GM18505 (cell line): ENCODE data around the gene FMN2.
"Not testable (repeated sequence)": the region's sequence is repeated elsewhere in the genome, so short reads cannot be mapped to it uniquely, and the experiment has no call there.

Experiments used
- ATAC-seq: cut with Tn5 transposase; IDR thresholded peaks from one replicate; pipeline ENCODE4 v1.9.1; 2021; ENCODE audit not compliant: unreplicated experiment
- POLR2A ChIP-seq: IDR thresholded peaks from 4 replicates; pipeline ENCODE4 v1.6.1; 2011; ENCODE audit warnings: borderline replicate concordance; ENCODE audit not compliant: insufficient read depth, insufficient read length; ENCODE audit errors: extremely low read depth

Gene FMN2

DNA sequence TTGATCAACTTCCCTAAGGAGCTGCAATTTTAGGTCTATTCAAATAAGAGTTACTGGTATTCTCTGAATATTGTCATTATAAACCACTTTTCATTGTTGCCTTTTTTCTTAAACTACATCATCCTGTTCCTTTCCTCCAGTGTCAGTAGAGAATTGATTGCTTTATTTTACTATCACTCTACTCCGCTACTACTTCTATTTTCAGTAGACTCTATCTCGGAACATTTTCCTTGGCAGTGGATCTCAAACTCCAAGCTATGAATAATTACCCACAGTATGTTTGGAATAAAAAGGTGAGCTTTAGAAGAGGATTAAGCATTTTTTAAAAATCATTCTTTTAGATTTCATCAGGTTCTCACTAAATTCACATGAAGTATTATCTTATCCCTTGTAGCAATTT lies 295.4 kb downstream of the FMN2 start:
- no peak for TF ChIP-seq POLR2A
- no peak for ATAC-seq

DNA sequence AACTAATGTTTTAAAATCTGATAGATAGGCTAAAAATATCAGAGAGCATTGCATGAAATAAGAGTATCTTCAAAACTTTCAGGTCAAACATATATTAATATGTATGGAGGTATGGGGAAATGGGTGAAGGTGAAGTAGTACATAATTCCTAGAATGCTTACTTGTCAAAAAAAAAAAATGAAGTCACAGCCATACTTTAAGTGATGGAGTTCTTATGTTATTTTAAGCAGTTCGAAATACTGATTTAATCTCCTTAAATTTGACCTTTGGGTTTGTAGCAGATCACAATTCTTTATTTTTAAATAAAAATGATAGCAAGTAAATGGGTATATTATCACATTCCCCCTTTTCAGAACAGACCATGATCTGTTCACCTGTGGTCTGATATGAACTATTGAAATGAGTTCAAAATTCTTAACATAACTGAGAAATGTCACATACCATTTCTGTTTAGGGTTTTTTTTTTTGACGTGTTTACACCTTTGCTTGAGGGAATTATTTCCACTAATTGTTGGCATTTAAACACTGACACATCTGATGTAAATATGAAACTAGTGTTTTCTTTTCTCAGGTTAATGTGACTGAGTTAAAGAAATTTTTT lies 300.1 kb downstream of the FMN2 start:
- no peak for ATAC-seq
- TF ChIP-seq POLR2A: no peak

DNA sequence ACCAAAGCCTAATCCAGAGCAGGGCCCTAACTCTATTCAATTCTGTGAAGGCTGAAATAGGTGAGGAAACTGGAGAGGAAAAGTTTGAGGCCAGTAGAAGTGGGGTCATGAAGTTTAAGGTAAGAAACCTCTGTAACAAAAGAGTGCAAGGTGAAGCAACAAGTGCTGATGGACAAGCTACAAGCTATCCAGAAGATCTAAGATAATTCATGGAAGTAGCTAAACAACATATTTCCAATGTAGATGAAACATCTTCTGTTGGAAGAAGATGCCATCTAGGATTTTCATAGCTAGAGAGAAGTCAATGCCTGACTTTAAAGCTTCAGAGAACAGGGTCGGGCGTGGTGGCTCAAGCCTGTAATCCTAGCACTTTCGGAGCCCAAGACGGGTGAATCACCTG lies 302.7 kb downstream of the FMN2 start:
- no peak for ATAC-seq

DNA sequence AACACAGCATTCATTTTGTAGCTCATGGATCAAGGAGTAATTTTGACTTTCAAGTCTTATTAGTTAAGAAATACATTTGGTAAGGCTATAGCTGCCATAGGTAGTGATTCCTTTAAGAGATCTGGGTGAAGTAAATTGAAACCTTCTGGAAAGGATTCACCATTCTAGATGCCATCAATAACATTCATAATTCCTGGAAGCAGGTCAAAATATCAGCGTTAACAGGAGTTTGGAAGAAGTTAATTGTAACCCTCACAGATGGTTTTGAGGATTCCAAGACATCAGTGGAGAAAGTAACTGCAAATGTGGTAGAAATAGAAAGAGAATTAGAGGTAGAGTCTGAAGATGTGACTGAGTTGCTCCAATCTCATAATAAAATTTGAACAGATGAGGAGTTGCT lies 303.7 kb downstream of the FMN2 start:
- ATAC-seq: no peak
- TF ChIP-seq POLR2A: no peak

More for the DNA sequence above, 302.7 kb downstream of the FMN2 start:
- TF ChIP-seq POLR2A: no peak

DNA sequence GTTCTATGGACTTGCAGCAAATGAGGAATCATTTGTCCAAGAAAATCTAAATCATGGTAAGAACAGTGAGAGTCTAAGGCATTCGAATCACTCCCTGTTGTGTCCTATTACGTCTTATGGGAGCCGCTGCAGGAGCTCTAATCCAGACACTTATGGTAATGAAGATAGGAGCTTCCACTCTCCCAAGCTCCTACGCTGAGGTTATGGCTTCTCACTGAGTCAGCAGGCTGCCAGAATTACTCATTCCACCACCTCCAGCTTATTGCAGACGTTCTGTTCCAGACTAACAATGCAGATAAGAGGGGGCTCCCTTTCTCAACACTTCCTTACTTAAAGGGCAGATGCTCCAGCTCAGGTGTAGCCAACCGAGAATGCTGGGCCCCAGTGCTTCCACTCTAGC lies 307.7 kb downstream of the FMN2 start:
- ATAC-seq: no peak
- no peak for TF ChIP-seq POLR2A

DNA sequence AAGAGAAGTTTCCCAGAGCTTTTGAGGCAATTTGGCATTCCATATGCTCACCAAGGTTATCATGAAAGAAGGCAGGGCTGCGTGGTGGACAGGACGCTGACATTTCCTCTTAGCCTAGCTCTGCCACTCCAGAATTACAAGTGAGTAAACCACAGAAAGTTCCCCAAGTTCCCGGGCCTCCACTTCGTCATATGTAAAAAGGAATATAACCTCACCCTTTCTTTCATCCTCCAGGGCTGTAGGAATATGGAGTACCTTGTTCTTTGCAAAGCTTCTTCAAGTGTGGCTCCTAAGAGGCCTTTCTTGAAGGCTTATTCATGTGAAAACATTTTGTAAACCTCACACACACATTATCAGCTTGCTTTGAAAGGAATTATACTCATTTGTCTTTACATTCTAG lies 310.0 kb downstream of the FMN2 start:
- no peak for ATAC-seq
- TF ChIP-seq POLR2A: no peak

DNA sequence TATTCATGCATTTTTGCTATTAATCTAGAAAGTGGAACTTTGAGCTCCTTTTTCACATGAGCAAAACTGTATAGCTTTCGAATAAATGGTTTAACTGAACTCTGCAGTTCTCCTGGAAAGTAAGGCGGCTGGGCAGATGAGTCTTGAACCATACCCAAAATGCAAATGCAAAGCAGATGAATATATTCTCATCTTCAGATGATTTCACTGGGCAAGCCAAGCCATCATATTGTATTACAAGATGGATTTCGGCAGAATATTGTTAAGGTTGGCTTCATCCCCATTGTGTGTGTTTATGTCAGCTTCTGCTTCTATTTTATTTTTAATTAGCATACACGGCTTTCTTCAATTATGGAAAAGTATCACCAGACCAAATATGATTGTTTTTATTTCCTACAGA lies 310.6 kb downstream of the FMN2 start:
- no peak for ATAC-seq
- no peak for TF ChIP-seq POLR2A

DNA sequence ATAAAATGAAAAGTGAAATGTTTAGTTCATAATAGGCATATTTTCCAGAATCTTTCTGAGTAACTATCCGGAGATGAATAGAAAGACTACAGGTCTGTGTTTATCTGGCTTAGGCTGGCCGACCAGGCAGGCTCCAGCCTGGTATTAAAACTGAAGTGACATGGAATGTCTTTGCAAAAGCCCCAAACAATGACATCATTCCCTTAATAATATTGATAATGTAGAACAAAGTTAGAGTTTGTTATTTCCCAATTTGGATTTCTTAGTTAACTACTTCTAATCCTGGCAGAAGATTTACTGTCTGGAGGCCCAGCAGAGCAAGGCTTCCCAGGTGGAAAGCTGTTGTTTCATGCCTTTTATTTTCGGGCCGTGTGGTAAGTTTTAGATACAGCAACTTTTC lies 312.6 kb downstream of the FMN2 start:
- no peak for TF ChIP-seq POLR2A
- ATAC-seq: no peak

DNA sequence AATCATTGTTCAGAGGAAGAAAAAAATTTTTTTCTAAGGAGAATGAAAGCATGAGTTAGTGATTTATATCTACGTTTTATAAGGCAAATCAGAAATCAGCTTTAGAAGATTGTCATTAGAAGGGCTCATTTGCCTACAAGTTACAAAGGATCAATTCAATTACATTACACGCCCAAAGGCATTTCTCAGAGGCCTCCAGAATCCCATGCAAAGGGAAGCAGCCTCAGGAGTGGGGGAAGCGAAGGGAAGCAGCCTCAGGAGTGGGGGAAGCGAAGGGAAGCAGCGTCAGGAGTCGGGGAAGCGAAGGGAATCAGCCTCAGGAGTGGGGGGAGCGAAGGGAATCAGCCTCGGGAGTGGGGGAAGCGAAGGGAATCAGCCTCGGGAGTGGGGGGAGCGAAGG lies 314.1 kb downstream of the FMN2 start:
- ATAC-seq: no peak

DNA sequence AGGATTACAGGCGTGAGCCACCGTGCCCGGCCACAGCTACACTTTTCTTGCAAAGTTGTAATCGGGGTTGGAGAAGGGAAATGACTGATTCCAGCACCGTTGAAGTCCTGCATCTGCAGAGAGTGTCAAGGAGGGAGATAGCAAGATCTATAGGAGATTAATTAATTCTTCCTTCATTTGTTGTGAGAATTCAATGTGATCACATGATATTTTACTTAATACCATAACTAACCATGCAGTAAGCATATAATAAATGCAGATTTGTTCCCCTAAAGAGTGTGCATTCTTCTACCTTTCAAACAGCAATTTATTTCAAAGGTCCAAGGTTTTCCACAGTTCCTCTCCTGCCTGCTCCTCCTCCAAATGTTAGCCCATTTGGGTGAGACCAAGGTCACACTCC lies 315.7 kb downstream of the FMN2 start:
- no peak for TF ChIP-seq POLR2A

More for the DNA sequence above, 314.1 kb downstream of the FMN2 start:
- TF ChIP-seq POLR2A: no peak

DNA sequence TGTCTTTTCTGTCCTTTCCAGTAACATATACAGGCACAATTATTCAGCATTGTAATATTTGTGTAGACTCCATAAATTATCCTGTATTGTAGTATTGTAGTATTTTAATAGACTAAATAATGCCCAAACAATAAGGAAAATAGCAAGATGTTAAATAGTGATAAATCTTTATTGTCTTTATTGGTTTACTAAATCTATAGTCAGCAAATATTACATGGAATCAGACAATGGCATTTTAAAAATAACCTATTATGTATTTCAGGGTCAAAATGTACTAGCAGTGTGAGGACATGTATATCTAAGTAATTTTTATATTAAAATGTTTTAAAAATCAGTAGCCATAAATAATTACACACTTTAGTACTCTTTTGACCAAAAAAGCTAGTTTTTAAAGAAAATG lies 317.9 kb downstream of the FMN2 start:
- no peak for TF ChIP-seq POLR2A
- ATAC-seq: no peak

More for the DNA sequence above, 315.7 kb downstream of the FMN2 start:
- no peak for ATAC-seq

DNA sequence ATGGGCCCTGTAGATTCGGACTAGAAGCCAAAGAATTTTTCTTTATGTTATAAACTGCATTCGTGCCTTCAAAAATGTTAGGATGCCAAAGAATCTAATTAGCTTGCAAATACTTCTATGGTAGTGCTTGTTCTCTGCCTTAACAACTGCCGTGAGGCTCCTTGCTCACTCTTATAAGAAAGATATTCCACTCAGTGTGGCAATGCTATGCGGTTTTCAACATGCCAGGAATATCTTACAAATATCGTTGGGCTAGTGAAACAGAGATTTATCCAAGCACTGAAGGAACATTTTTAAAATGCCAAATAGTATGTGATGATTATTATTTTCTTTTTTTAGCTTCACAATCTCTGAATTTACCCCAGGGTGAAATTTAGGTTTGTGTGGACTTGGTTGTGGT lies 322.0 kb downstream of the FMN2 start:
- ATAC-seq: no peak
- no peak for TF ChIP-seq POLR2A

DNA sequence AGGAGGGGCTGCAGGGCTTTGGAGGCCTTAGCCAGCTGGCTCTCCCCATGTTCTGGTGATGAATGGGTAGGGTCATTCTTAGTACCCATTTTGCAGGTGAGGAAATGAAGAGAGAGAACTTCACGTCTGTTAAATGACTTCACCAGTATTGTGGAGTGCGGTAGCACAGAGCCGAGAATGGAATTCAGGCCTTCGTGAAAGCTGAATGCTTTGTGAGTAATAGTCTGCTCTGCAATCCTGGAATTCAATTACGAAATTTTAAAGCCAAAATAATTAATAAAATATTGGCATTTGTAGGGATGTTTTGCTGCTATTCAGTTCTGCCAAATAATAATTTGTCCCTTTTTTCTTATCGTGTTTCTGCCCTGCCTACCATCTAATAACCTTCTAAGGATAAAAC lies 322.6 kb downstream of the FMN2 start:
- ATAC-seq: no peak
- no peak for TF ChIP-seq POLR2A

DNA sequence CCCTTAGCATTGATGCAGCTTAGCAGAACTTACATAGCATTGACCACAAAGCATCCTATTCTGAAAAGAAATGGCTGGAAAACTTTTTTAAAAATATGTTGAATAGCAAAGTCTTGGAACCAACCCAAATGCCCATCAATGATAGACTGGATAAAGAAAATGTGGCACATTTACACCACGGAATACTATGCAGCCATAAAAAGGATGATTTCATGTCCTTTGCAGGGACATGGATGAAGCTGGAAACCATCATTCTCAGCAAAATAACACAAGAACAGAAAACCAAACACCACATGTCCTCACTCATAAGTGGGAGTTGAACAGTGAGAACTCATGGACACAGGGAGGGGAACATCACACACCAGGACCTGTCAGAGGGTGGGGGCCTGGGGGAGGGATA lies 323.3 kb downstream of the FMN2 start:
- ATAC-seq: not testable (repeated sequence)

DNA sequence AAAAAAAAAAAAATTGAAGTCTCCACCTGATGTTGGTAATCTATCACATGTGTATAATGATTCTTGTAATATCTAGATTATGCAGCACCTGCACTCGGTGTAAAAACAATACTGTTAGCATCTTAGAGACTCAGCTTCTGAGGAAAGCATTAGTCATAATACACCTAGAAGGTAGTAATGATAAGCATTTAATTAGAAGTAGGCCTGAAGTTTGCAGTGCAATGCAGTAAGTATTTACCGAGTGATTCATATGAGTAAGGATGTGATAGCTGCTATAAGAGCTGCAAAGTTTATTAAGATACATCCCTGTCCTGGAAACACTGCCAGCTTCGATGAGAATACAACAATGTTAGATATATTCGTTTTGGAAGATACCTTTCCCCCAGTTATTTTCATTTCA lies 323.8 kb downstream of the FMN2 start:
- no peak for ATAC-seq
- no peak for TF ChIP-seq POLR2A
